ENCODE results near the gene STK32C.

GRCh38 chr10:132330486-132330833, 22.7 kb upstream of the STK32C start:
- TF ChIP-seq CTCF (IDR thresholded peaks at IDR 0.05) (no peak), EZH2 (IDR thresholded peaks at IDR 0.05) (no peak)

All from neural progenitor cell (in vitro differentiated cells).